GM18507 (cell line): Measurements from ENCODE around the gene PLK3.
"Not testable (repeated sequence)": the region's sequence is repeated elsewhere in the genome, so short reads cannot be mapped to it uniquely, and the experiment has no call there.

Experiments
- DNase-seq: peaks from one replicate; pipeline ENCODE4 v3.0.0; 2011; ENCODE audit warnings: low read depth; ENCODE audit not compliant: insufficient read length; ENCODE audit errors: extremely low spot score
- FAIRE-seq: peaks from 2 replicates; lab custom pipeline; 2011; peaks lifted over from hg19 to GRCh38; lab: Jason Lieb, UNC

The PLK3 gene

DNA sequence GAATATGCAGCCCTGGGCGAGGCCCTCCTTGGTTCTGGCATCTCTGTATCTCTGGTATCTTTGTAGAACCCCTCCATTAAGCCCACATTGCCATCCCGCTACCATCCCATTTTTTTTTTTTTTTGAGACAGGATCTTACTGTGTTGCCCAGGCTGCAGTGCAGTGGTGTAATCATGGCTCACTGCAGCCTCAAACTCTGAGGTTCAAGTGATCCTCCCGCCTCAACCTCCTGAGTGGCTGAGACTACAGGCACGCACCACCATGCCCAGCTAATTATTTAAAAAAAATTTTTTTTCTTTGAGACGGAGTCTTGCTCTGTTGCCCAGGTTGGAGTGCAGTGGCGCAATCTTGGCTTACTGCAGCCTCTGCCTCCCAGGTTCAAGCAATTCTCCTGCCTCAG is 24.2 kb downstream of the PLK3 start:
- not testable (repeated sequence) for DNase-seq, FAIRE-seq

GRCh38 chr1:44826375-44827196 is 26.4 kb downstream of the PLK3 start:
- FAIRE-seq, result no peak
- no peak for DNase-seq

GRCh38 chr1:44827197-44828002 is 27.2 kb downstream of the PLK3 start:
- DNase-seq (no peak), FAIRE-seq (no peak)

GRCh38 chr1:44828003-44828651 is 27.9 kb downstream of the PLK3 start:
- DNase-seq, result no peak
- no peak for FAIRE-seq

DNA sequence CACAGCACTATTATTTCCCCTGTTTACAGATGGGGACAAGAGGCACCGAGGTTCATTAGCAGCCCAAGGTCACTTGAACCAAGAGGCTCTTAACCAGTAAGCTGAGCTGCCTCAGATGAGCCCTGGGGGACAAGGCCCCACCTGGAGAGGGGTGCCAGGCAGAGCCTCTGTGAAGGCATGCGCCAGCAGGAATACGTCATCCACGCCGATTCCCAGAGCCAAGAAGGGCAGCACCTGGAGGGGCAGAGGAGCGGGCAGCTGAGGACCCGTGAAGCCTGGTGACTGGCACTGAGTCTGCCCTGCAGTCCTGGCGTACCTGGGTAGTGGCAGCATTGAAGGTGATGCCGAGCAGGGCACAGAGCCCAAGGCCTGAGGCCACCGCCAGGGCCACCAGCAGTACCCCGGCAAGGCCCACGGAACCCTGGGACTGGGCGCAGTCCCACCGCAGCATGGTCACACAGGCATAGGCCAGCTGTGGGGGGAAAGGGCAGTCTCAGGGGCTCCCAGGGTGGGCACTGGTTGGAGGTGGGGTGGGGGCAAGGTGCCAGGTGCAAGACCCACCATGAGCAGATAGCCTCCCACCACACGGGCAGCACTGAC is 28.8 kb downstream of the PLK3 start:
- DNase-seq, result no peak
- FAIRE-seq, result no peak

GRCh38 chr1:44829506-44830384 is 29.6 kb downstream of the PLK3 start:
- no peak for DNase-seq
- no peak for FAIRE-seq

GRCh38 chr1:44830900-44831304 is 30.7 kb downstream of the PLK3 start:
- FAIRE-seq (no peak), DNase-seq (no peak)

- FAIRE-seq (no peak), DNase-seq (no peak)
Observed at GRCh38 chr1:44831516-44831915, 31.3 kb downstream of the PLK3 start.

- FAIRE-seq, result no peak
Observed at GRCh38 chr1:44832056-44832705, 32.0 kb downstream of the PLK3 start.

GRCh38 chr1:44834328-44834727 is 34.2 kb downstream of the PLK3 start:
- DNase-seq (no peak), FAIRE-seq (no peak)

More at GRCh38 chr1:44832056-44832705, 32.0 kb downstream of the PLK3 start:
- no peak for DNase-seq

DNA sequence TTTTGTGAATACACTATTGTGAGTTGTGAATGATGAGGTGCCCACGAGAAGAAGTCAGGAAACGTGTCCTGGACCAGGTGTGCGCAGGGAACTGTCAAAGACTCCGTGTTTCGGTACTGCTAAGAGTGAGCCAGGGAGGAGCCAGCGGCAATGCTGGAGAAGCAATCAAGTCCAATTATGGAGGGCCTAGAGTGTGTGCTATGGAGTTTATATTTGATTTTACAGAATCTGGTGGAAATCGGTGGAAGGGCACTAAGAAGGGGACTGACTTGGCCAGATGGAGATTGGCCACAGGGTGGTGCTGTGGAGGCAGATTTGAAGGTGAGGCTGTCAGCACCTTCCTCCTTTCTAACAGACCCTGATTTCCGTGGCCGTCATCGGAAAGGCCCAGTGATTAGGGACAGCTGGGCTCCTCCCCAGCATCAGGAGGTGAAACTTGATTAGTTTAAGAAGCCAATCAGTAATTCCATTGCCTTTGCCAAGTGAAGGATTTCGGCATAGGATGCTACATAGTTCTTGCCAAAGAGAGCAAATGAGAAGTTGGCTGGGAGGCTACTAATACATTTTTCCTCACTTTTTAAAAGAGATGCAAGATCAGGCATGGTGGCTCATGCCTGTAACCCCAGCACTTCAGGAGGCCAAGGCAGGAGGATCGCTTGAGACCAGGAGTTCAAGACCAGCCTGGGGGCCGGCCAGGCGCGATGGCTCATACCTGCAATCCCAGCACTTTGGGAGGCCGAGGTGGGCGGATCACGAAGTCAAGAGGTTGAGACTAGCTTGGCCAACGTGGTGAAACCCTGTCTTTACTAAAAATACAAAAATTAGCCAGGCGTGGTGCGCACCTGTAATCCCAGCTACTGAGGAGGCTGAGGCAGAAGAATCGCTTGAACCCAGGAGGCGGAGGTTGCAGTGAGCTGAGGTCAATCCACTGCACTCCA is 35.8 kb downstream of the PLK3 start:
- FAIRE-seq (peak; percentile 97), DNase-seq (peak; percentile 67)

DNA sequence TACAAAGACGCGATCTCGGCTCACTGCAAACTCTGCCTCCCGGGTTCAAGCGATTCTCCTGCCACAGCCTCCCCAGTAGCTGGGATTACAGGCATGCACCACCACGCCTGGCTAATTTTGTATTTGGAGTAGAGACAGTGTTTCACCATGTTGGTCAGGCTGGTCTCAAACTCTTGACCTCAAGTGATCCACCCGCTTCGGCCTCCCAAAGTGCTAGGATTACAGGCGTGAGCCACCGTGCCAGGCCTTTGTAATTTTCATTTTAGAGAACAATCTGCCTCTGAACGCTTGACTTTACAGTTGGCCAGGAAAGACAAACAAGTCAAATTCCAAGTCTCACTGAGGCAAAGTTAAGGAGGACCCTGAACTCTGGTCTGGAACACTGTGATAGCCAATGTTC is 38.1 kb downstream of the PLK3 start:
- not testable (repeated sequence) for FAIRE-seq, DNase-seq

DNA sequence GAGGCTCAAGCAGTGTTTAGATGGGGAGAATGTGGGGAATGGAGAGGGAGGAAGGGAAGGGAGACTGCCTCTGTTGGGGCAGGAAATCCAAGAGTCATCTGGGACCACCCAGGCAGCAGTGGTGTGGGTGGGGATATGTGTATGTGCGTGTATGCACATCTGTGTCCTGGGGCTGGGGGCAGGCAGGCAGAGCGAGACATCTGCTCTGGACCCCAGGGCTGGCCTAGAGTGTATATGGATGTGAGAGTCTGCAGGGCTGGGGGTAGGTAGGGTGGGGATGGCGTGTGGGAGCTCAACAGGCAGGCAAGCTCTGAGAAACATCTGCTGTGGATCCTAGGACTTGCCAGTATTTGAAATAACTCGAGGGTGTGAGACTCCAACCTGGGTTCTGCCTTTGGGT is 39.4 kb downstream of the PLK3 start:
- DNase-seq (no peak), FAIRE-seq (no peak)

- DNase-seq (no peak), FAIRE-seq (no peak)
Observed at GRCh38 chr1:44842486-44842861, 42.3 kb downstream of the PLK3 start.

DNA sequence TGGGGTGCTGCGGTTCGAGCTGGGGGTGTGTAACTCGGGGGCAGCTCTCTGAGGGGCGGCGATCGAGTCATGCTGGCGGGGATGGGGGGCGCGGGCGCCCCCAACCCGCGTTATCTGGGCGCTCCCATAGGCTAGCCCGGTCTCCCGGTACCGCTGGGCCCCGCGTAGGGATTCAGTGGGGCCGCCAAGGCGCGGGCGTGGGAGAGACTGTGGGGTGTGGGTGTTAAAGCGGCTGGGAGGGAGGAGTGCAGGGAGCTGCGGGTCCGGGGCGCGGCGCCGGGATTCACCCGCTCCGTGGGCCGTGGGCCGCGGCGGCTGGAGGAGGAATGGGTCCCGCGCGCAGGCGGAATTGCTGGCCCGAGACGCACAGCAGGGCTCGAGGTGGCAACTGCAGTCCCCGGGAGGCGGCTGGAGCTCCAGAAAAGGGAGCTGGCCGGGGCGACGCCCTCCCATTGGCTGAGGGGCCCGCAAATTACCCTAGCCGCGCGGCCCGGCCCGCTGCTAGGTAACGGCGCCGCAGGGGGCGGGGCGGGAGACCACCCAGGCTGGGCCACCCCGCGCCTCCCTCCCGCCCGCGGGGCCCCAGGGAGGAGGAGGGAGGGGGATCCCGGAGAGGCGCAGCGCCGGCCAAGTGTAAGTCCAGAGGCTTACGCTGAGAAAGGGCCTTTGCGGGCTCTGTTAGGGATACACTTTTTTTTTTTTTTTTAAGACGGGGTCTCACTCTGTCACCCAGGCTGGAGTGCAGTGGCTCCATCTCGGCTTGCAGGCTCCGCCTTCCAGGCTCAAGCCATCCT is 42.9 kb downstream of the PLK3 start, which contains the start of gene PTCH2:
Gene PTCH2, minus strand, starts transcription at position 392 of the 794 bp plus-strand sequence. Its CDS starts 321 bp downstream, at position 71.
- no peak for FAIRE-seq
- no peak for DNase-seq

DNA sequence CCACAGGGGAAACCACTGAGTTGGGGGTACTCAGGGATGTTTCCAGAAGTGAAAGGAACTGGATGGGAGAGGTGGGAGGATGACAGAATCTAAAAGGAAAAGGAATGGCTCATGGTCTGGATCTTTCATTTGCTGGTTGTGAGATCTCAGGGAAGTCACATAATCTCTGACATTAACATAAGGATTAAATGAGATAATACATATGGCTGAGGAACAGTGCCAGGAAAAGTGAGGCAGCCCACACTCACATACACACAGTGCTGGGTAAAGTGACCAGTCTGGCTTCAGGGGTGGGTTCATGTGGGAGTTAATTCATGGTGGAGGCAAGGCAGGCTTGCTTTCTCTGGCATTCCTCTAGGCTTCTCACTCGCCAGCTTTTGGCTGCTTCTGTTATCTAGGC is 46.8 kb downstream of the PLK3 start:
- no peak for FAIRE-seq

GRCh38 chr1:44847845-44848244 is 47.7 kb downstream of the PLK3 start:
- FAIRE-seq (no peak), DNase-seq (no peak)

More for the DNA sequence above, 46.8 kb downstream of the PLK3 start:
- no peak for DNase-seq
